ENCODE measurements around the gene ANKRD52. TPM values are rescaled to one million over a fixed set of nuclear protein-coding genes. Genes with fewer than 3 reads are reported as not detected.

The ANKRD52 gene
- total RNA-seq, 1 experiment from 2014 or later = 46.3 TPM

DNA sequence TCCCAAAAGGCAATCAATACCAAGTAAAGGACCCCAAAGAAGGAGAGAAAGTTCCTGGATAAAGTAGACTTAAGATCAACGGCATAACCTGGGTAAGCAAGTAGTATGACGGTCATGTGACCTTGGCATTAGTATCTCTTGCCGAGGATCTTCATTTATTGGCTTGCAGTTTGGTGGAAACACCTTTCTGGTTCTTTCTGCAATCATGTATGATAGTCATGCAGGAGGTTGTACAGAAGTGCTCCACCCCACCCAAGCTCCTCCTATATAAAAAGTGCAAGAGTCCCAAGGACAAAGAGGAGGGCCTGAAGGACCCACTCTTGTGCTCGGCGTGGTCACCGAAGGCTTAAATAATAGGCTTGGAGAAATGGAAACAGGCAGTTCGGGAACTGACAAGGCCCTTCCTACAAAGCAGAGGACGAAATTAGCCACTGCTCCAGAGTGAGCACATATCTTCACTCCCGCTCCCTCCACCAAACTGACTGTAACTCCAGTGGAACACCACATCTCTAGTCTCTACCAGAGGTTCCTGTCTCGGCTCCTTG, 41.2 kb upstream of the ANKRD52 start:
- peaks cover 68% of the 10 kb centered on the region for H3K36me3 Mint-ChIP-seq (ENCODE audit: insufficient read depth, unreplicated experiment)
- H3K9me3 Mint-ChIP-seq (ENCODE audit: unreplicated experiment) = no peaks in the 10 kb centered on the region
- peak overlapping the region; percentile 95 for H3K4me3 Mint-ChIP-seq (ENCODE audit: unreplicated experiment)
- TF ChIP-seq, protein P1, sequence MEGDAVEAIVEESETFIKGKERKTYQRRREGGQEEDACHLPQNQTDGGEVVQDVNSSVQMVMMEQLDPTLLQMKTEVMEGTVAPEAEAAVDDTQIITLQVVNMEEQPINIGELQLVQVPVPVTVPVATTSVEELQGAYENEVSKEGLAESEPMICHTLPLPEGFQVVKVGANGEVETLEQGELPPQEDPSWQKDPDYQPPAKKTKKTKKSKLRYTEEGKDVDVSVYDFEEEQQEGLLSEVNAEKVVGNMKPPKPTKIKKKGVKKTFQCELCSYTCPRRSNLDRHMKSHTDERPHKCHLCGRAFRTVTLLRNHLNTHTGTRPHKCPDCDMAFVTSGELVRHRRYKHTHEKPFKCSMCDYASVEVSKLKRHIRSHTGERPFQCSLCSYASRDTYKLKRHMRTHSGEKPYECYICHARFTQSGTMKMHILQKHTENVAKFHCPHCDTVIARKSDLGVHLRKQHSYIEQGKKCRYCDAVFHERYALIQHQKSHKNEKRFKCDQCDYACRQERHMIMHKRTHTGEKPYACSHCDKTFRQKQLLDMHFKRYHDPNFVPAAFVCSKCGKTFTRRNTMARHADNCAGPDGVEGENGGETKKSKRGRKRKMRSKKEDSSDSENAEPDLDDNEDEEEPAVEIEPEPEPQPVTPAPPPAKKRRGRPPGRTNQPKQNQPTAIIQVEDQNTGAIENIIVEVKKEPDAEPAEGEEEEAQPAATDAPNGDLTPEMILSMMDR (IDR thresholded peaks at IDR 0.05; ENCODE audit: unreplicated experiment) = no peak
- intact Hi-C loops (cut with micrococcal nuclease) = no loop called here
- POLR2A ChIA-PET = interaction anchor here (0.6 to 3.9 kb wide), 41 partner anchors 8 to 482 kb away, joined by 3 to 27 read pairs (median 4); partner anchors contain the start of genes ANKRD52, ESYT1, MYL6 and NACA
- H3K27me3 Mint-ChIP-seq (ENCODE audit: insufficient read depth, unreplicated experiment) = no peaks in the 10 kb centered on the region
- CTCF ChIA-PET = interaction anchor here (0.6 to 1.4 kb wide), 3 partner anchors 8 to 306 kb away, joined by 3 to 4 read pairs (median 4); partner anchors contain the start of gene ANKRD52
- H3K27ac Mint-ChIP-seq (ENCODE audit: low read depth, unreplicated experiment) = peak overlapping the region; percentile 84
- peak; percentile 45 for DNase-seq (ENCODE audit: unreplicated experiment)
- BruUV-seq (replicated peaks) = TSS peak; percentile 46
- peaks cover 19% of the 10 kb centered on the region for H3K4me1 Mint-ChIP-seq (ENCODE audit: insufficient read depth, unreplicated experiment)

- ChIA-PET CTCF (interaction anchor here (0.6 to 1.2 kb wide), 5 partner anchors 8 to 107 kb away, joined by 3 to 4 read pairs (median 4); no protein-coding TSS in a partner anchor), POLR2A (interaction anchor here (0.6 to 3.9 kb wide), 38 partner anchors 8 to 481 kb away, joined by 3 to 27 read pairs (median 4); partner anchors contain the start of genes ANKRD52, ESYT1, MYL6 and ORMDL2)
- TF ChIP-seq, protein P1 (IDR thresholded peaks at IDR 0.05; ENCODE audit: unreplicated experiment) = no peak
- no TSS peak for BruUV-seq (replicated peaks)
- Mint-ChIP-seq H3K27me3 (ENCODE audit: insufficient read depth, unreplicated experiment) (no peaks in the 10 kb centered on the region), H3K27ac (ENCODE audit: low read depth, unreplicated experiment) (peak overlapping the region; percentile 84), H3K36me3 (ENCODE audit: insufficient read depth, unreplicated experiment) (peaks cover 68% of the 10 kb centered on the region), H3K4me3 (ENCODE audit: unreplicated experiment) (peak overlapping the region; percentile 95), H3K9me3 (ENCODE audit: unreplicated experiment) (no peaks in the 10 kb centered on the region), H3K4me1 (ENCODE audit: insufficient read depth, unreplicated experiment) (peaks cover 19% of the 10 kb centered on the region)
- no peak for DNase-seq (ENCODE audit: unreplicated experiment)
- intact Hi-C loops (cut with micrococcal nuclease) = no loop called here
Measured at GRCh38 chr12:56298828-56299227, 40.6 kb upstream of the ANKRD52 start.

- TF ChIP-seq, protein P1 (IDR thresholded peaks at IDR 0.05; ENCODE audit: unreplicated experiment) = no peak
- H3K27me3 Mint-ChIP-seq (ENCODE audit: insufficient read depth, unreplicated experiment) = no peaks in the 10 kb centered on the region
- H3K4me3 Mint-ChIP-seq (ENCODE audit: unreplicated experiment) = peak overlapping the region; percentile 25
- POLR2A ChIA-PET = interaction anchor here (0.6 to 3.9 kb wide), 3 partner anchors 9 to 61 kb away, joined by 4 to 27 read pairs (median 13); no protein-coding TSS in a partner anchor
- DNase-seq (ENCODE audit: unreplicated experiment) = no peak
- CTCF ChIA-PET = interaction anchor here (0.6 to 1.9 kb wide), 8 partner anchors 15 to 192 kb away, joined by 3 to 8 read pairs (median 3); partner anchors contain the start of gene ANKRD52
- no peaks in the 10 kb centered on the region for H3K9me3 Mint-ChIP-seq (ENCODE audit: unreplicated experiment)
- intact Hi-C loops (cut with micrococcal nuclease) = no loop called here
- no TSS peak for BruUV-seq (replicated peaks)
- peaks cover 60% of the 10 kb centered on the region for H3K36me3 Mint-ChIP-seq (ENCODE audit: insufficient read depth, unreplicated experiment)
- H3K4me1 Mint-ChIP-seq (ENCODE audit: insufficient read depth, unreplicated experiment) = peaks cover 18% of the 10 kb centered on the region
- no peak overlapping the region for H3K27ac Mint-ChIP-seq (ENCODE audit: low read depth, unreplicated experiment)
Measured at GRCh38 chr12:56297400-56297799, 39.2 kb upstream of the ANKRD52 start.

GRCh38 chr12:56296295-56296694, 38.1 kb upstream of the ANKRD52 start:
- no peak for DNase-seq (ENCODE audit: unreplicated experiment)
- no peaks in the 10 kb centered on the region for H3K27me3 Mint-ChIP-seq (ENCODE audit: insufficient read depth, unreplicated experiment)
- TF ChIP-seq, protein P1 (IDR thresholded peaks at IDR 0.05; ENCODE audit: unreplicated experiment) = no peak
- no peak overlapping the region for H3K4me3 Mint-ChIP-seq (ENCODE audit: unreplicated experiment)
- intact Hi-C loops (cut with micrococcal nuclease) = no loop called here
- BruUV-seq (replicated peaks) = no TSS peak
- ChIA-PET CTCF (interaction anchor here (0.6 kb wide), 2 partner anchors 93 to 457 kb away, joined by 3 read pairs; no protein-coding TSS in a partner anchor), POLR2A (no interaction called here)
- no peak overlapping the region for H3K27ac Mint-ChIP-seq (ENCODE audit: low read depth, unreplicated experiment)
- H3K36me3 Mint-ChIP-seq (ENCODE audit: insufficient read depth, unreplicated experiment) = peaks cover 58% of the 10 kb centered on the region
- no peaks in the 10 kb centered on the region for H3K9me3 Mint-ChIP-seq (ENCODE audit: unreplicated experiment)
- H3K4me1 Mint-ChIP-seq (ENCODE audit: insufficient read depth, unreplicated experiment) = peaks cover 14% of the 10 kb centered on the region

All from MCF 10A (cell line).